Measurements from ENCODE around the gene LCN2.
"Not testable (repeated sequence)": the region's sequence is repeated elsewhere in the genome, so short reads cannot be mapped to it uniquely, and the experiment has no call there.

The LCN2 gene

GRCh38 chr9:128169925-128170324 is 20.7 kb downstream of the LCN2 start:
- no peak for DNase-seq

GRCh38 chr9:128174062-128174461 is 24.8 kb downstream of the LCN2 start:
- DNase-seq = no peak

GRCh38 chr9:128175102-128175563 is 25.9 kb downstream of the LCN2 start:
- DNase-seq = peak; percentile 77

- no peak for DNase-seq
These were observed 26.5 kb downstream of the LCN2 start for GRCh38 chr9:128175726-128176125.

- DNase-seq = no peak
These were observed 29.7 kb downstream of the LCN2 start for GRCh38 chr9:128178806-128179431.

- no peak for DNase-seq
These were observed 30.7 kb downstream of the LCN2 start for GRCh38 chr9:128180001-128180400.

- DNase-seq = no peak
These were observed 31.2 kb downstream of the LCN2 start for GRCh38 chr9:128180447-128180846.

- DNase-seq = not testable (repeated sequence)
These were observed 32.2 kb downstream of the LCN2 start for GRCh38 chr9:128181480-128181879.

GRCh38 chr9:128182893-128183588 is 33.8 kb downstream of the LCN2 start:
- no peak for DNase-seq

- DNase-seq = no peak
These were observed 37.0 kb downstream of the LCN2 start for GRCh38 chr9:128185979-128186965.

GRCh38 chr9:128187361-128187760 is 38.1 kb downstream of the LCN2 start:
- no peak for DNase-seq

- no peak for DNase-seq
These were observed 39.0 kb downstream of the LCN2 start for GRCh38 chr9:128188209-128188608.

- no peak for DNase-seq
These were observed 40.8 kb downstream of the LCN2 start for GRCh38 chr9:128190013-128190412.

GRCh38 chr9:128190516-128191405 is 41.5 kb downstream of the LCN2 start:
- no peak for DNase-seq

GRCh38 chr9:128191406-128192046 is 42.3 kb downstream of the LCN2 start, which contains the start of gene CIZ1:
Gene CIZ1 (minus strand): TSS chr9:128191572. CDS start chr9:128190857, 715 bp downstream.
- DNase-seq = peak; percentile 71

GRCh38 chr9:128192601-128193371 is 43.5 kb downstream of the LCN2 start:
- peak; percentile 86 for DNase-seq

- no peak for DNase-seq
These were observed 44.3 kb downstream of the LCN2 start for GRCh38 chr9:128193469-128194096.

- no peak for DNase-seq
These were observed 52.5 kb downstream of the LCN2 start for GRCh38 chr9:128201441-128202369.

GRCh38 chr9:128202648-128203023 is 53.4 kb downstream of the LCN2 start:
- DNase-seq = no peak

All from HCEC 1CT (cell line).